Measurements from ENCODE around the gene CHST9.

GRCh38 chr18:27141876-27142275 is 43.2 kb downstream of the CHST9 start:
- TF ChIP-seq CTCF (IDR thresholded peaks at IDR 0.05) (no peak), POLR2A (IDR thresholded peaks at IDR 0.05) (no peak)

Measured in adrenal gland (tissue), 5 donors.